Kidney (tissue), 14 donors: ENCODE results near the gene DSCAML1. TPM values are rescaled to one million over a fixed set of nuclear protein-coding genes. Genes with fewer than 3 reads are reported as not detected.

Experiments used
- DNase-seq, 5 donors: peaks; one replicate each; pipeline ENCODE4 v3.0.0-alpha.2; 2013 to 2020
- FAIRE-seq: peaks from 2 replicates; lab custom pipeline; 2012; peaks lifted over from hg19 to GRCh38; lab: Jason Lieb, UNC
- H3K27ac ChIP-seq, 2 donors: one replicate each; pipeline ENCODE4 v1.7.0; 2013; ENCODE audit warnings: low read depth in 2 of 2, low read length in 2 of 2, inconsistent platforms in 1 of 2
- H3K27me3 ChIP-seq: one replicate; pipeline ENCODE4 v1.7.1; 2013; ENCODE audit warnings: low read length, inconsistent platforms; ENCODE audit not compliant: control insufficient read depth, insufficient read depth
- H3K36me3 ChIP-seq, 3 donors: one replicate each; pipeline versions ENCODE4 v1.7.0 to v1.7.1; 2013; ENCODE audit warnings: low read length in 3 of 3, control low read depth in 1 of 3, inconsistent platforms in 1 of 3; ENCODE audit not compliant: insufficient read depth in 3 of 3, control insufficient read depth in 2 of 3
- H3K4me1 ChIP-seq, 3 donors: one replicate each; pipeline versions ENCODE4 v1.7.0 to v1.7.1; 2013; ENCODE audit warnings: low read length in 3 of 3, inconsistent platforms in 1 of 3, low read depth in 1 of 3; ENCODE audit not compliant: control insufficient read depth in 2 of 3, insufficient read depth in 2 of 3
- H3K4me3 ChIP-seq, 3 donors: one replicate each; pipeline versions ENCODE4 v1.7.0 to v1.8.1; 2013; ENCODE audit warnings: low read length in 3 of 3, control low read depth in 1 of 3, inconsistent platforms in 1 of 3
- H3K9ac ChIP-seq, 3 donors: one replicate each; pipeline versions ENCODE4 v1.7.0 to v1.7.1; 2013; ENCODE audit warnings: low read length in 3 of 3, control low read depth in 1 of 3, inconsistent platforms in 1 of 3
- H3K9me3 ChIP-seq, 3 donors: one replicate each; pipeline versions ENCODE4 v1.7.0 to v1.7.1; 2013; ENCODE audit warnings: low read length in 3 of 3, control low read depth in 1 of 3, inconsistent platforms in 1 of 3; ENCODE audit not compliant: control insufficient read depth in 2 of 3, insufficient read depth in 1 of 3
- CTCF ChIP-seq: IDR thresholded peaks from 3 replicates; pipeline ENCODE4 v1.5.1; 2012; ENCODE audit warnings: mild to moderate bottlenecking, moderate library complexity, borderline replicate concordance; ENCODE audit not compliant: insufficient read depth; ENCODE audit errors: extremely low read depth
- intact Hi-C: fragments of 100-400 bp; cut with DNase I; formaldehyde crosslinking; loops from one replicate; pipeline ENCODE4 v1.11.1; 2022
- polyA plus RNA-seq: library from polyadenylated mRNA; stranded (reverse); fragments of 350-450 nt; fragmentation: Illumina TruSeq; extraction: RNeasy Lipid Tissue Mini Kit (QIAGEN cat#74804); gene quantifications from one replicate; pipeline ENCODE4 v1.2.3, GENCODE V29; 2014; ENCODE audit warnings: low read depth, low replicate concordance; ENCODE audit not compliant: insufficient read depth
- total RNA-seq: library from RNA; stranded (reverse); fragmentation: NEBNext Ultra II Directional; extraction: Animal tissue kit (Norgen Biotek cat#: 25700); gene quantifications from one replicate; pipeline ENCODE4 v1.2.1, GENCODE V29; 2021
- donor health status: control.
- donor health status: control.
- donor health status: control.
- donor health status: control.
- donor health status: control.
- donor health status: DM: yes; HTN: yes; CAD: no.
- donor health status: Normal renal cell carcinoma (clear cell type).

Gene DSCAML1
- total and polyA plus RNA-seq, 2 donors from 2014 or later = 0.95 to 17.3 TPM

GRCh38 chr11:117649296-117650055 lies 147.5 kb downstream of the DSCAML1 start:
- H3K36me3 ChIP-seq = no peaks in the 10 kb centered on the region
- no peak for FAIRE-seq
- no peaks in the 10 kb centered on the region for H3K4me1 ChIP-seq
- no peak overlapping the region for H3K4me3 ChIP-seq
- H3K27me3 ChIP-seq = no peaks in the 10 kb centered on the region
- H3K27ac ChIP-seq = no peak overlapping the region
- intact Hi-C loops = no loop called here
- H3K9ac ChIP-seq = no peak overlapping the region
- DNase-seq = no peak
- TF ChIP-seq CTCF = no peak
- no peaks in the 10 kb centered on the region for H3K9me3 ChIP-seq

- DNase-seq (no peak), FAIRE-seq (no peak)
- Histone ChIP-seq H3K4me1 (no peaks in the 10 kb centered on the region), H3K9ac (no peak overlapping the region), H3K4me3 (no peak overlapping the region), H3K9me3 (no peaks in the 10 kb centered on the region), H3K36me3 (no peaks in the 10 kb centered on the region), H3K27ac (no peak overlapping the region), H3K27me3 (no peaks in the 10 kb centered on the region)
- no peak for TF ChIP-seq CTCF
- intact Hi-C loops = no loop called here
These were observed 149.1 kb downstream of the DSCAML1 start for GRCh38 chr11:117647872-117648271.

- Histone ChIP-seq H3K4me1 (no peaks in the 10 kb centered on the region), H3K9me3 (no peaks in the 10 kb centered on the region), H3K36me3 (no peaks in the 10 kb centered on the region), H3K27me3 (no peaks in the 10 kb centered on the region), H3K9ac (no peak overlapping the region), H3K4me3 (no peak overlapping the region), H3K27ac (no peak overlapping the region)
- TF ChIP-seq CTCF = no peak
- no peak for DNase-seq
- no peak for FAIRE-seq
- intact Hi-C loops = no loop called here
These were observed 149.8 kb downstream of the DSCAML1 start for GRCh38 chr11:117647207-117647606.
